GM19463 (cell line): Measurements from ENCODE around the gene RTEL1.
"Not testable (repeated sequence)": the region's sequence is repeated elsewhere in the genome, so short reads cannot be mapped to it uniquely, and the experiment has no call there.

Source experiments
- ATAC-seq: cut with Tn5 transposase; IDR thresholded peaks from one replicate; pipeline ENCODE4 v1.9.1; 2021; ENCODE audit warnings: mild to moderate bottlenecking, moderate library complexity; ENCODE audit not compliant: unreplicated experiment

RTEL1 gene

DNA sequence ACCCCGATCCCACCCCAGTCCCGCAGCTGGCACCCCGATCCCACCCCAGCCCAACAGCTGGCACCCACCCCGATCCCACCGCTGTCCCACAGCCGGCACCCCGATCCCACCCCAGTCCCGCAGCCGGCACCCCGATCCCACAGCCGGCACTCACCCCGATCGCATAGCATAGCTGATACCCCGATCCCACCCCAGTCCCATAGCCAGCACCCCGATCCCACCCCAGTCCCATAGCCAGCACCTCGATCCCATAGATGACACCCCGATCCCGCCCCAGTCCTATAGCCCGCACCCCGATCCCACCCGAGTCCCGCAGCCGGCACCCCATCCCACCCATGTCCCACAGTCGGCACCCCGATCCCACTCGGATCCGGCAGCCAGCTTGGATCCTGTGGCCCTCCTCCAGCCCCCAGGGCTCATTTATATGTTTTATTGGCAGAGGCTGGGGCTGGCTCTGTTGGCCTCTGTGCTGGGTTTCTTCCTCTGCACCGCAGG lies 30.3 kb upstream of the RTEL1 start:
- ATAC-seq: no peak

DNA sequence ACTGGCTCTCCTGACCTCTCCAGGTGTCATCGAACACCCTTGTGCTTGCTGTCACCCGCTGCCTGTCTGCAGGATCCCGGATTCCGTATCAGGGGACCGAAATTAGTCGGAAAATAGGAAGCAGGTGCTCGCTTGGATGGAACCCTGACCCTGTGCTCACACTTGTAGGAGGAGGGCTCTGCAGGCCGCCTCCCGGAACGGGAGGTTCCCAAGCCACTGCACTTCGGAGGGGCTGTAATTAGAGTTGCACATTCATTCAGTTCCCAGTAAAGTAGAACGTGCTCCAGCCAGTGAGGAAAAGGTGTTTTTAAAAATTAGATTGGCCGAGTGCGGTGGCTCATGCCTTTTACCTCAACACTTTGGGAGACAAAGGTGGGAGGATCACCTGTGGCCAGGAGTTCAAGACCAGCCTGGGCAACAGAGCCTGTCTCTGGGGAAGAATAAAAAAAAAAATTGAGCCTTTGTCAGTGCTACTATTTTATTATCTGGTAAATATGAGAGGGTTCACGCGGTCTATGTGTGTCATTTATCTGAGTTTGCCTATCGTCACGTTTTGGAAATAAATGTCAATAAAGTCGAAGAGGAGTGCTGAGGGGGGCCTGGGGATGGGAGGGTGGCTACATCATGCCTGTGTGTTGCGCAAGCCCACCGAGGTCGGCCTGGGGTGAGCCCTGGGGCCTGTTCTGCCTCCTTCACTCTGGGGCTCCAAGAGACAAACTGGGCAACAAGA lies 29.7 kb upstream of the RTEL1 start:
- no peak for ATAC-seq

DNA sequence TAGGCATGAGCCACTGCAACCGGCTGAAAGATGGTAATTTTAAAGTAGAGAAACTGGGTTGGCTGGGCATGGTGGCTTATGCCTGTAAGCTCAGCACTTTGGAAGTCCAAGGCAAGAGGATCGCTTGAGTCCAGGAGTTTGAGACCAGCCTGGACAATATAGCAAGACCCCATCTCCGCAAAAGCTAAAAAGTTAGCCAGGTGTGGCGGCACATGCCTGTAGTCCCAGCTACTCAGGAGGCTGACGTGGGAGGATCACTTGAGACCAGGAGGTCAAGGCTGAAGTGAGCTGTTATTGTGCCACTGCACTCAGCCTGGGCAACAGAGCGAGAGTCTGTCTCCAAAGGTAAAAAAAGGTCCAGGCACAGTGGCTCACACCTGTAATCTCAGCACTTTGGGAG lies 27.2 kb upstream of the RTEL1 start:
- ATAC-seq: not testable (repeated sequence)

DNA sequence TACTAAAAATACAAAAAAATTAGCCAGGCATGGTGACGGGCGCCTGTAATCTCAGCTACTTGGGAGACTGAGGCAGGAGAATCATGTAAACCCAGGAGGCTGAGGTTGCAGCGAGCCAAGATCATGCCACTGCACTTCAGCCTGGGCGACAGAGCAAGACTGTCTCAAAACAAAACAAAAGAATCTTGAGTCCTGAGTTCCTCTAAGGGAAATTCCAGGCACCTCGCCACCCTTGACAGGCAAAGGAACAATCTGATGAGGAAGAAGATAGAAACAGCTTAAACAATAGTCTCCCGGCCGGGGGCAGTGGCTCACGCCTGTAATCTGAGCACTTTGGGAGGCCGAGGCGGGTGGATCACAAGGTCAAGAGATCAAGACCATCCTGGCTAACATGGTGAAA lies 26.7 kb upstream of the RTEL1 start:
- not testable (repeated sequence) for ATAC-seq

DNA sequence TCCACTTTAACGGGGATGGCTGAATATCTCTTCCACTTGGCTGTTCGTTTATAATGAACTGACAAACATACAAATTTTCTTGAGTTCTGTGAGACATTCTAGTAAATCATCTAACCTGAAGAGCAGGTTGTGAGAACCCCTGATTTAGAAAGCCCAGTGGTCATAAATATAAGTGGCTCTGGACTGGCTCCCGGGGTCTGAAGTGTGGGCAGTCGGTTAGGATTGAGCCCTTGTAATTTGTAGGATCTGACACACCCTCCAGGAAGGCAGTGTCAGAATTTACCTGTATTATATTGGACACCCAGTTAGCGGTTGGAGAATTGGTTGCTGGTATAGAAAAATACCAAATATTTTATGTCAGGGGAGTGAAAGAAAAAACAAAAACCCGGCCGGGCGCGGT lies 24.4 kb upstream of the RTEL1 start:
- no peak for ATAC-seq

DNA sequence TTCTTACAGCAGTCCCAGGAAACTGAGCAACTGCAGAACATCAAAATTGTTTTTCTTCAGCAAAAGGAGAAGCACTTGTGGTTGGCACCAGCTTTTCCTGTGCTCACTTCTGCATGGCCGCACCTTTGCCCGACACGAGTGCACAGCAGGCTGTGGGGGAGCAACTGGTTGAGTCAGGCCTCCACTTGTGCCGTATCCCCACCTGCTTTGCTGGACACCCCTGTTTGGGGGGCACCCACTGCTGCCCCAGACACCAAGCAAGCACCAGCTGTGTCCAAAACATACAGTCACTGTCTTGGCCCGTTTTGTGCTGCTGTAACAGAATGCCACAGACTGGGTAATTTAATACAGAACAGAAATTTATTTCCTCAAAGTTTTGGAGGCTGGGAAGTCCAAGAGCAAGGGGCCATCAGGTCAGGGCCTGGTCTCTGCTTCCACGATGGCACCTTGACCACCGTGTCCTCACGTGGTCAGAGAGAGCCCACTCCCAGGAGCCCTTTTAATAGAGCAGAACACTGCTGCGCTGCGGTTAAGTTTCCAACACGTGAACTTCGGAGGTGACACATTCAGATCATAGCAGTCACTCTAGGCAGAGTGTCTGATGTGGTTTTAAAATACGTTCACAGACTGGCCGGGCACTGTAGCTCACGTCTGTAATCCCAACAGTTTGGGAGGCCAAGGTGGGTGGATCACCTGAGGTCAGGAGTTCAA lies 22.5 kb upstream of the RTEL1 start:
- peak; percentile 53 for ATAC-seq

DNA sequence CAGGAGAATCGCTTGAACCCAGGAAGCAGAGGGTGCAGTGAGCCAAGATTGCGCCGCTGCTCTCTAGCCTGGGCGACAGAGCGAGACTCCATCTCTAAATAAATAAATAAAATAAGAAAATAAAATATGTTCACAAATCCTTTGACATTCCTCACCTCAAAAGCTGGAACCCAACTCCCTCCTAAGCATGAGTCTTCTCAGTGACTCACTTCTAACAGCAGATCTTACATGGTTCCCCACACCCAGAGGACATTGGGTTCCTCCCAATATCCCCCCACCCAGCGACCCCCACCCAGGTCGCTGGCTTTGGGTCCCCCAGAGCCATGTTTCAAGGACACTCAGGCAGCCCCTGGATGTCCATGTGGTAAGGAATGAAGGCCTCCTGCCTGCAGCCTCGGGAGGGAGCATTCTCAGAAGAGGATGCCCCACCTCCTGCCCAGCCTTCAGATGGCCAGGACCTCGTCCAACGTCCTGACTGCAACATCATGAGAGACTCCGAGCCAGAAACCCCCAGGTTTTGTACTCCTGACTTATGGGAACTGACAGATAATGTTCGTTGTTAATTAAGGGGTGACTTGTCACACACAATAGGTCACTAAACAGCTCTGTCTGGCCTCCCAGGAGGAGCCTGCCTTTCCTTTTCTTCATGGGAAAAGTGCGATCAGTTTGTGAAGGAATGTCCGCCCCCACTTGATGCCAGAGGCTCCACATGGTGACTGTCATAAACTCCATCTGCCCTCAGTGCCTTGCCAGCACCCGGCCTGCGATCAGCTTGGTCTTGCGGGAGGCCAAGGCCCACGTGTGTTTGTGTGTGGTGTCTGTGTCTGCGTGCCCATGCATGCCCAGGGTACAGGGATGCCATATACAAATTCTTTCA lies 21.1 kb upstream of the RTEL1 start:
- ATAC-seq: no peak

DNA sequence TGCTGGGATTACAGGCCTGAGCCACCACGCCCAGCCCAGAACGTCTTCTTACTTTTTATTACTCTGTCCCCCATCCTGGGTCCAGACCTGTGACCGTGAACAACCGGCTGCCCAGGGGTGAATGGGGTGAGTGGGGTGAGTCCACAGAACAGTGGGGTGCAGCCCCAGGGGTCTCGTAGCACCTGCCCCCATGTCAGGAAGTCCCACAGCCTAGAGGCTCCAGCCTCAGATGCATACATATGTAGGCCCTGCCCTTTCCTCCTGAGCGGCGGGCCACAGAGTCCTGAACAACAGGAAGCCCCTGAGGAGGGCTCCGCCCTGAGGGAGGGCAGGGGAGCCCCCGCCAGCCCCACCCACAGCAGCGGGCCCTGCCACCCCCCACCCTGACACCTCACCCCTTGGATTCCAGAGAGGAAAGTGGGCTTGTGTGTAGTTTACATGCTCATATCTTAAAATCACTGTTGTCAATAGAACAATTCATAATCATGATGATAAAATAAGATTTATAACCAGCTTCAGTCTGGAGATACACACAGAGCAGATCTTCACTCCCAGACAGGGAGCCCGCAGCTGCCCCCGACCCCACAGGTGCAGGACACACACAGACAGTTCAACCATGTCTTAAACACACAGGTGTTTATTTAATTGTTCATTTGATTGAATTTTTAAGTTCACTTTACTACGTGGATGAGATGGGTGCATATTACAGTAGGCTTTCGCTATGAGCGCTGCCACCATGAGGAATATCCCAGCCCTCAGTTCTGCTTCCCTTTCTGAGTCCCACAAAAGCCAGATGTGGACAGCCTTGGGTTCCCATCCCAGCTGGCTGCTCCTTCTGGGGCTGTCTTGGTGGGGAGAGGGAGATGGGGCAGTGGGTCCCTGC lies 18.8 kb upstream of the RTEL1 start:
- no peak for ATAC-seq

DNA sequence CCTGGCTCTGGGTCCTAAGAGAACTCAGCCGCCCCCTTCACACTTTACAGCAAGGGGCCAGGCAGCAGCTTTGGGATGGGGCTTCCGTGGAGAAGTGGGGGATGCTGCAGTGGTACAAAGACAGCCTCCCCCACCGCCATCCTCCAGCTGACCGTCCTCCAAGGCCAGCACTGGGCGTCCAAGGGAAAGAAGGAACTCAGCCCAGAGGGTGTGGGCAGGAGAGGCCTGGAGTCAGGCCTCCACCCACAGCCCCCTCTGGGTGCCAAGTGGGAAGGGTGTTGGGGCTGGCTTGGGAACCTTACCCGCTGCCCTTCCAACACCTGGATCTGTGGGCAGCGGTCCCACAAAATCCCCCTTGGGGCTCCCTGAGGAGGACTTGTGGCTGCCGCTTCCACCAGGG lies 18.0 kb upstream of the RTEL1 start:
- no peak for ATAC-seq

DNA sequence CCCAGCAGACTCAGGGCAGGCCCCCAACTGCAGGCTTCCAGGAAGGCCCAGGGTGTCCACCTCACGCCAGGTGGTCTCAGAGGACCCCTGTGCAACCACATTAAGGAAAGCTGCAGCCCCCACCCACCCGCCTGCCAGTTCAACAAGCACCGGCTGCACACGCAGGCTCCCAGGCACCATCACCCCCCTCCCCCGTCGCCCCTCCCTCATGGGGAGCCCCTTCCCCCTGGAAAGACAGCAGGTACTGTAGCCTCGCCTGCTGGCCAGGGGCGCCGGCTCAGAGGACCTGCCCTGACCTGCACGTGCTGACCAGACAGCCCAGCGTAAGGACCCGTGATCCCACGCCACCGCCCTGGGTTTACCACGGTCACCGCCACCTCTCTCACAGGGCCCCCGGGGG lies 17.4 kb upstream of the RTEL1 start:
- ATAC-seq: not testable (repeated sequence)

DNA sequence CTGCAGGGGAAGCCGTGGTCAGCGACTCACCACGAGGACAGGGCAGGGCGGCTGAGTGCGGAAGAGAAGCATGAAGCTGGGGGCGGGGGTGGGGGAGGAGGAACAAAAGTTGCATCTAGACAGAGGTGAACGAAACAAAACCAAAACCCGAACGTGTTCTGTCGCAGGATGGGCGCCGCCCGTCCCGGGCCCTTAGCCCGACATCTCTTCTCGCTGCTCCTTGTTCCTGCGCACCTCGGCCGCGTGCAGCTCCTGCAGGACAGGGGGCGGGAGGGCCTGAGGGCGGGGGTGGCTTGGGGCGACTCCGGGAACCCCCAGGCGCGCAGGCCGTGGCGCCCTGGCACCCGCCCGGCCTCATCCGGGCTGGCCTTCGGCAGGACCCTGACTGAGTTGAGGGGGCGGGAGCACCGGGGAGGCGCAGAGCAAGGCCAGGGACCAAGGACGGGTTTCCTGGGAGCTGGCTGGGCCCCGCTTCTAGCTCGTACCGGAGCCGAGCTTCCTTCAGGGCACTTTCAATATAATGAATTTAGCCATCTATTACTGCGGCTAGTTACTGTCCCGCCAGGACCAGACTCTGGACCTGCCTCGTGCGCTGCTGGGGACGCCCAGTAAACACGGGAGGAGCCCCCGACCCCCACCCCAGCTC lies 16.8 kb upstream of the RTEL1 start:
- peak; percentile 16 for ATAC-seq

DNA sequence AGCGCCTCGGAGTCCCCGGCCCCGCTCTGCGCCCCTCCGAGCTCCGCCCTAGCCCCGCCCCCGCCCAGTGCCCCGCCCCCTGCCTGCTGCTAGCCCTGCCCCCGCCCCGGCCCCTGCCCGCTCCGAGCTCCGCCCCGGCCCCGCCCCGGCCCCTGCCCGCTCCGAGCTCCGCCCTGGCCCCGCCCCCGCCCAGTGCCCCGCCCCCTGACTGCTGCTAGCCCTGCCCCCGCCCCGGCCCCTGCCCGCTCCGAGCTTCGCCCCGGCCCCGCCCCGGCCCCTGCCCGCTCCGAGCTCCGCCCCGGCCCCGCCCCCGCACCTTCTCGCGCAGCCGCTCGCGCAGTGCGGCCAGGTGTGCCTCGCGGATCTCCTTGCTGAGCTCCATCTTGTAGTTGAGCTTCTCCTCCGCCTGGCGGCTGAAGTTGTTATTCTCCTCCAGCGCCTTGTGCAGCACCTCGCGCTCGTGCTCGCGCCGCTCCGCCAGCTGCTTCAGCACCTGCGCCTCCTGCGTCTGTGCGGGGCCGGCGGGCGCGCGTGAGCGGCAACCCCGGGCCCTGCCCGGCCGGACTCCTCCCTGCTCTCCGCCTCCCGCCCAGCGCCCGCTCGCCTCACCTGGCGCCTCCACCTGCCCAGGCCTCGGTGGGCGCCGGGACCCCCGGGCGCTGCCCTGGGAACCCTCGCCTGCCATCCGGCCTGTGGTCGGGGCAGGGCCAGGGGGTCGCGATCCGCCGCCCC lies 16.2 kb upstream of the RTEL1 start:
- ATAC-seq: peak; percentile 76

DNA sequence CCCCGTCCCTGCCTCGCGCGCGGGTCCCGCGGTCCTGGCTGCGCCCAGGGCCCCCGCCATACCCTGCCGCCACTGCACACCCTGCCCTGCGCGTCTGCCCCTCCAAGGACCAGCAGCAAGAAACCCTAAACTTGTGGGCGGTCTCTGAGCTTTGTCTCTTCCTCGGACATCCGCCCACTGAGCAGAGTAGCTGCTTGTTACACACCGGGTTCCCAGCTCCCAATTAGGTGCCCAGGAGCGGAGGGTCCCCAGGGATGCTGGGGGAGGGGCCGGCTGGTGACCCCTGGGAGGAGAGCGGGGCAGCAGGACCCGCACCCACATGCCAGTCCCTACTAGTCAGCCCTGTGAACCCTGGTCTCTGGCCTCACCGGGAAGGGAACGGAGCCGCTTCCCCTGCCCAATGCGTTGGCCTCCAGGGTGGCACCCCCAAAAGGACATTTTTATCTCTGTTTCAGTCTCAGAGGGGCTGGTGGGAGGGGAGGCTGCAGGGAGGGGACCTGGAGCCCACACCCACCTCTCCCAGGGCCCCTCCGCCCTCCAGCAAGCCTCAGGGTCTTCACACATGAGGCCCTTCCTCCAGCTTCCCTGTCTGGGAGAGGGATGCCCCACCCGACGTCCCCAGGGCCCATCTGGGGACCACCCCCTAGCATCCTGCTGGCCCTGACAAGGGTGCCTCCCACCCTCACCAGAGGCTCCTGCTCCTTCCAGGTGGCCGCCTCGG lies 15.4 kb upstream of the RTEL1 start:
- no peak for ATAC-seq

DNA sequence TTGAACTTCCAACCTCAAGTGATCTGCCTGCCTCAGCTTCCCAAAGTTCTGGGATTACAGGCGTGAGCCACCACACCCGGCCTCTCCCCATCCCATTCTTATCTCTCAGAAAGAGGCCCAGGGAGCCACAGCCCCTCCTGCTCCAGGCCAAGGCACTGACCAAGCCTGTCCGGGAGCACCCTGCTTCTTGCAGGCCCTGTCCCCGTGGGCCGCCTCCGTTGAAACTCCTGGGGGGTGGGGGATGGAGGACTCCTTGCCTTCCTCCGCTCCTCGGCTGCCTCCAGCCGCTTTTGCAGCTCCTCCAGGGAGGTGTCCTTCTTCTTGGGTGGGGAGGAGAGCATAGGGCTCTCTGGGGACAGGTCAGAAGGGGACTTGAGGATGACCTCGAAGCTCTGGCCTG lies 14.6 kb upstream of the RTEL1 start:
- no peak for ATAC-seq

DNA sequence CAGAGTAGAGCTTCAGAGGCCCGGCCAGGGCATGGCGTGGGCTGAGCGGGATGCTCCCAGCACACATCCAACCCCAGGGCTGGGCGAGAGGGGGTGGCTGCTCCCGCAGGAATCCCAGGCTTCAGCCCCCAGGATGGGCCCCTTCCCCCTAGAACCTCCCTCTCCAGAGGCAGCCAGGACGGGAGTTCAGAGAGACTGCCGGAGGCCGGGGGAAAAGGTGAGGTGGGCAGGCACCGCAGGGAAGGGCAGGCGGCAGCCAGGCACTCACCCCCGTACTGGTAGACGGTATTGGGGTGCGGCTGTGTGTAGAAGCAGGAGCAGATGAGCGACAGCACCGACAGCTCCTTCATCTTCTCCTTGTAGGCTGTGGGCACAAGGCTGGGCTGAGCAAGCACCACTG lies 14.2 kb upstream of the RTEL1 start:
- no peak for ATAC-seq

DNA sequence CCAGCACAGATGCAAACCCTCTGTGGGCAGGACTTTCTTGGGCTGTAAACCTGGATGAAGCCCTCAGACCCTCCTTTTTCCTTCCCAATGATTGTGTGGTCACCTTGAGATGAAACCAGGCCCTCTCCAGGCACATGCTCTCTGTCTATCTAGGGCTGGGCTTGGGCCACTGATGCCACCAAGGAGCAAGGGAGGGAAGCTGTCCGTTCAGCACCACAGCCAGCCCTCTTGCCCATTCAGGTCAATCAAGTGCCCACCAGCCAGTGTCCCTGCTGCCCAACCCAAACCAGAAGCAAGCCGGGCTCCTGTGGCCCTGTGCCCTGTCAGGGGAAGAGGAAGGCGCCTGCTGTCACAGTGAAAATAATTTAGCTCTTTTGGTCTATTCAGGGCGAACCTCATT lies 12.9 kb upstream of the RTEL1 start:
- no peak for ATAC-seq

DNA sequence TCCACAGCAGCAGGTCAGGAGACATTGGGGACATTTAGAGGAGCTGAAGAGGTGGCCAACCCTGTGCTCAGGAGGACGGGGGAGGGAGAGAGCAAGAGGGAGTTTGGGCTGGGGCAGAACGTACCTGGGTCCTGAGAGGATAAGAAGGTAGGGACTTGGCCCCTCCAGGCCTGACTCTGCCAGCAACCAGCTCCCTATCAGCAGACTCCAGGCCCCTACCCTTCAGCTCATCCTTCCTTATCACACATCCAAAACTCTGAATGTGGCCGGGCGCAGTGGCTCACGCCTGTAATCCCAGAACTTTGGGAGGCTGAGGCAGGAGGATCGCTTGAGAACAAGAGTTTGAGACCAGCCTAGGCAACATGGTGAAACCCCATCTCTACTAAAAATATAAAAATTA lies 9.9 kb upstream of the RTEL1 start:
- no peak for ATAC-seq

DNA sequence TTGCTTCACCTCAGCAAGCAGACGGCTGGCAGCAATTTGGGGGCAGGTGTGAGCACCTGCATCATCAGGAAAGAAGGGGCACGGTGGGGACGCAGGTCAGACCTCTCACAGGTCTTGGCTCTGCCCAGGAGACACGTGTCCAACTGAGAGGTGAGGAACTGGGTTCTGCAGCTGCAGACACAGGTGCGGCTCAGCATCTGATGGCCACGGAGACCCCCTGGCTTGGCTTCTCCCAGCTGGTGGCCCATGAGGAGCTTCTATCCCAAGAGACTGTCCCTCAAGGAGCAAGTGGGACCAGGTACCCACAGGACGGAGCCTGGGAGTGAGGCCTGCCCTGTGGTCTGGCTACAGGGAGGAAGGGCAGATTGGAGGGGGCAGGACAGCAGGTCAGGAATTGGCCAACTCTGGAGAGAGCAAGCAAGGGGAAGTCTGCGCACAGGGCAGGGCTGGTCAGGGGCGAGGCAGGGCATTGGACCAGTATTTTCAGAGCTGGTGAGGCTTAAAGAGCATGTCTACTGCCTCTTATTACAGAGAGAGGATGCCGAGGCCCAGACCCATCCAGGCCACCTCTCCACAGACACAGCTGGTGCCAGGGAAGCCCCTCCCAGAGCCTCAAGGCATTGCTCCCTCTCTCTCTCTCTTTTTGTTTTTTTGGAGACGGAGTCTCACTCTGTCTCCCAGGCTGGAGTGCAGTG lies 9.1 kb upstream of the RTEL1 start:
- ATAC-seq: no peak
